ENCODE results near the gene RPP40. TPM values are rescaled to one million over a fixed set of nuclear protein-coding genes. Genes with fewer than 3 reads are reported as not detected.

RPP40 gene
- total RNA-seq, 1 experiment from 2014 or later: 25.9 TPM

- in situ Hi-C loops (cut with HindIII; ENCODE audit: low pct_unique_long_range_greater_than_20kb, low sequenced_read_pairs): no loop called here
- DNase-seq (ENCODE audit: low read depth, low spot score): no peak
- CTCF ChIA-PET: no interaction called here
Observed at GRCh38 chr6:5041955-5042354, 38.1 kb upstream of the RPP40 start.

GRCh38 chr6:5036269-5036668 is 32.4 kb upstream of the RPP40 start:
- Histone ChIP-seq H3K9me3 (ENCODE audit: control insufficient read depth, insufficient read depth, low read depth, low read length) (no peaks in the 10 kb centered on the region), H3K36me3 (ENCODE audit: control insufficient read depth, insufficient read depth, low read length) (no peaks in the 10 kb centered on the region), H3K4me1 (ENCODE audit: control insufficient read depth, insufficient read depth, low read length) (no peaks in the 10 kb centered on the region; the same call in 1 of the 2 replicates), H3K27ac (ENCODE audit: low read length) (no peak overlapping the region), H3K27me3 (ENCODE audit: control insufficient read depth, insufficient read depth, low read length) (no peaks in the 10 kb centered on the region), H3K4me3 (ENCODE audit: low read depth in 2 of 2, low read length in 2 of 2) (no peak overlapping the region)
- TF ChIP-seq, protein P1, sequence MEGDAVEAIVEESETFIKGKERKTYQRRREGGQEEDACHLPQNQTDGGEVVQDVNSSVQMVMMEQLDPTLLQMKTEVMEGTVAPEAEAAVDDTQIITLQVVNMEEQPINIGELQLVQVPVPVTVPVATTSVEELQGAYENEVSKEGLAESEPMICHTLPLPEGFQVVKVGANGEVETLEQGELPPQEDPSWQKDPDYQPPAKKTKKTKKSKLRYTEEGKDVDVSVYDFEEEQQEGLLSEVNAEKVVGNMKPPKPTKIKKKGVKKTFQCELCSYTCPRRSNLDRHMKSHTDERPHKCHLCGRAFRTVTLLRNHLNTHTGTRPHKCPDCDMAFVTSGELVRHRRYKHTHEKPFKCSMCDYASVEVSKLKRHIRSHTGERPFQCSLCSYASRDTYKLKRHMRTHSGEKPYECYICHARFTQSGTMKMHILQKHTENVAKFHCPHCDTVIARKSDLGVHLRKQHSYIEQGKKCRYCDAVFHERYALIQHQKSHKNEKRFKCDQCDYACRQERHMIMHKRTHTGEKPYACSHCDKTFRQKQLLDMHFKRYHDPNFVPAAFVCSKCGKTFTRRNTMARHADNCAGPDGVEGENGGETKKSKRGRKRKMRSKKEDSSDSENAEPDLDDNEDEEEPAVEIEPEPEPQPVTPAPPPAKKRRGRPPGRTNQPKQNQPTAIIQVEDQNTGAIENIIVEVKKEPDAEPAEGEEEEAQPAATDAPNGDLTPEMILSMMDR (IDR thresholded peaks at IDR 0.05): no peak
- TF ChIP-seq POLR2AphosphoS5 (IDR thresholded peaks at IDR 0.05; ENCODE audit: low read depth, low read length) (no peak), TCF7L2 (IDR thresholded peaks at IDR 0.05; ENCODE audit: low read depth, low read length) (no peak), SIN3A (IDR thresholded peaks at IDR 0.05; ENCODE audit: borderline replicate concordance, insufficient read depth, low read depth, low read length) (no peak)
- TF ChIP-seq, protein P2, sequence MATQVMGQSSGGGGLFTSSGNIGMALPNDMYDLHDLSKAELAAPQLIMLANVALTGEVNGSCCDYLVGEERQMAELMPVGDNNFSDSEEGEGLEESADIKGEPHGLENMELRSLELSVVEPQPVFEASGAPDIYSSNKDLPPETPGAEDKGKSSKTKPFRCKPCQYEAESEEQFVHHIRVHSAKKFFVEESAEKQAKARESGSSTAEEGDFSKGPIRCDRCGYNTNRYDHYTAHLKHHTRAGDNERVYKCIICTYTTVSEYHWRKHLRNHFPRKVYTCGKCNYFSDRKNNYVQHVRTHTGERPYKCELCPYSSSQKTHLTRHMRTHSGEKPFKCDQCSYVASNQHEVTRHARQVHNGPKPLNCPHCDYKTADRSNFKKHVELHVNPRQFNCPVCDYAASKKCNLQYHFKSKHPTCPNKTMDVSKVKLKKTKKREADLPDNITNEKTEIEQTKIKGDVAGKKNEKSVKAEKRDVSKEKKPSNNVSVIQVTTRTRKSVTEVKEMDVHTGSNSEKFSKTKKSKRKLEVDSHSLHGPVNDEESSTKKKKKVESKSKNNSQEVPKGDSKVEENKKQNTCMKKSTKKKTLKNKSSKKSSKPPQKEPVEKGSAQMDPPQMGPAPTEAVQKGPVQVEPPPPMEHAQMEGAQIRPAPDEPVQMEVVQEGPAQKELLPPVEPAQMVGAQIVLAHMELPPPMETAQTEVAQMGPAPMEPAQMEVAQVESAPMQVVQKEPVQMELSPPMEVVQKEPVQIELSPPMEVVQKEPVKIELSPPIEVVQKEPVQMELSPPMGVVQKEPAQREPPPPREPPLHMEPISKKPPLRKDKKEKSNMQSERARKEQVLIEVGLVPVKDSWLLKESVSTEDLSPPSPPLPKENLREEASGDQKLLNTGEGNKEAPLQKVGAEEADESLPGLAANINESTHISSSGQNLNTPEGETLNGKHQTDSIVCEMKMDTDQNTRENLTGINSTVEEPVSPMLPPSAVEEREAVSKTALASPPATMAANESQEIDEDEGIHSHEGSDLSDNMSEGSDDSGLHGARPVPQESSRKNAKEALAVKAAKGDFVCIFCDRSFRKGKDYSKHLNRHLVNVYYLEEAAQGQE (IDR thresholded peaks at IDR 0.05; ENCODE audit: insufficient read depth in 1 of 2, low read depth in 2 of 2, low read length in 1 of 2): no peak
- no TSS peak for BruUV-seq (replicated peaks)
- in situ Hi-C loops (cut with HindIII; ENCODE audit: low pct_unique_long_range_greater_than_20kb, low sequenced_read_pairs): no loop called here
- DNase-seq (ENCODE audit: low read depth, low spot score) (no peak), ATAC-seq (peak; percentile 72; the same call in 1 of the 2 replicates)
- ChIA-PET CTCF (no interaction called here), POLR2A (no interaction called here)
- intact Hi-C loops (cut with micrococcal nuclease; ENCODE audit: unreplicated experiment): loop anchor here (10.0 kb wide), 1 partner anchor 581 kb away; no protein-coding TSS in a partner anchor

More at GRCh38 chr6:5041955-5042354, 38.1 kb upstream of the RPP40 start:
- POLR2A ChIA-PET: no interaction called here
- no peaks in the 10 kb centered on the region for H3K9me3 ChIP-seq (ENCODE audit: control insufficient read depth, insufficient read depth, low read depth, low read length)
- intact Hi-C loops (cut with micrococcal nuclease; ENCODE audit: unreplicated experiment): no loop called here
- TF ChIP-seq, protein P1 (IDR thresholded peaks at IDR 0.05): no peak
- TF ChIP-seq TCF7L2 (IDR thresholded peaks at IDR 0.05; ENCODE audit: low read depth, low read length) (no peak), SIN3A (IDR thresholded peaks at IDR 0.05; ENCODE audit: borderline replicate concordance, insufficient read depth, low read depth, low read length) (no peak), POLR2AphosphoS5 (IDR thresholded peaks at IDR 0.05; ENCODE audit: low read depth, low read length) (no peak)
- TF ChIP-seq, protein P2 (IDR thresholded peaks at IDR 0.05; ENCODE audit: insufficient read depth in 1 of 2, low read depth in 2 of 2, low read length in 1 of 2): no peak
- H3K4me3 ChIP-seq (ENCODE audit: low read depth in 2 of 2, low read length in 2 of 2): no peak overlapping the region
- BruUV-seq (replicated peaks): no TSS peak
- H3K36me3 ChIP-seq (ENCODE audit: control insufficient read depth, insufficient read depth, low read length): no peaks in the 10 kb centered on the region
- no peak for ATAC-seq
- no peaks in the 10 kb centered on the region for H3K4me1 ChIP-seq (ENCODE audit: control insufficient read depth, insufficient read depth, low read length)
- no peaks in the 10 kb centered on the region for H3K27me3 ChIP-seq (ENCODE audit: control insufficient read depth, insufficient read depth, low read length)
- H3K27ac ChIP-seq (ENCODE audit: low read length): no peak overlapping the region

All from Panc1 (cell line).